GM13977 (cell line): Measurements from ENCODE around the gene CHST15.

ENCODE experiments used
- DNase-seq: peaks from one replicate; pipeline ENCODE4 v3.0.0; 2012; ENCODE audit warnings: low spot score
- CTCF ChIP-seq: IDR thresholded peaks from 2 replicates; pipeline ENCODE4 v1.5.1; 2012; ENCODE audit warnings: mild to moderate bottlenecking, control low read depth; ENCODE audit not compliant: insufficient read depth; ENCODE audit errors: extremely low read depth, missing control alignments
- in situ Hi-C: fragments of 300-500 bp; cut with MboI; formaldehyde crosslinking; loops from one replicate; pipeline ENCODE4 v1.12.0; 2022; ENCODE audit warnings: low sequenced_read_pairs, low pct_unique_long_range_greater_than_20kb, mixed read lengths, inconsistent platforms; ENCODE audit not compliant: unreplicated experiment

The CHST15 gene

GRCh38 chr10:124092860-124093773, at the start of gene CHST15:
Gene CHST15 (minus strand): TSS chr10:124093598. CDS start chr10:124046212, 47,386 bp downstream.
- in situ Hi-C loops: no loop called here
- peak; percentile 56 for DNase-seq
- TF ChIP-seq CTCF: no peak

GRCh38 chr10:124142960-124143359, 49.6 kb upstream of the CHST15 start:
- no peak for DNase-seq
- no peak for TF ChIP-seq CTCF
- in situ Hi-C loops: no loop called here

- TF ChIP-seq CTCF: no peak
- DNase-seq: no peak
- in situ Hi-C loops: no loop called here
Observed at GRCh38 chr10:124142006-124142739, 48.8 kb upstream of the CHST15 start.

GRCh38 chr10:124138883-124139348, 45.5 kb upstream of the CHST15 start:
- no peak for TF ChIP-seq CTCF
- in situ Hi-C loops: no loop called here

GRCh38 chr10:124138195-124138882, 44.9 kb upstream of the CHST15 start:
- TF ChIP-seq CTCF: no peak
- no peak for DNase-seq

More at GRCh38 chr10:124138883-124139348, 45.5 kb upstream of the CHST15 start:
- no peak for DNase-seq

GRCh38 chr10:124134251-124134893, 41.0 kb upstream of the CHST15 start:
- no peak for DNase-seq
- in situ Hi-C loops: no loop called here
- TF ChIP-seq CTCF: no peak

More at GRCh38 chr10:124138195-124138882, 44.9 kb upstream of the CHST15 start:
- in situ Hi-C loops: no loop called here
